GM19452 (cell line): ENCODE results near the gene AP4B1.
"Not testable (repeated sequence)": the region's sequence is repeated elsewhere in the genome, so short reads cannot be mapped to it uniquely, and the experiment has no call there.

Experiments used
- ATAC-seq: cut with Tn5 transposase; IDR thresholded peaks from one replicate; pipeline ENCODE4 v1.9.1; 2021; ENCODE audit not compliant: unreplicated experiment

The AP4B1 gene

GRCh38 chr1:113858982-113859381 lies 45.6 kb downstream of the AP4B1 start:
- ATAC-seq = no peak

- no peak for ATAC-seq
Measured at GRCh38 chr1:113858418-113858817, 46.2 kb downstream of the AP4B1 start.

DNA sequence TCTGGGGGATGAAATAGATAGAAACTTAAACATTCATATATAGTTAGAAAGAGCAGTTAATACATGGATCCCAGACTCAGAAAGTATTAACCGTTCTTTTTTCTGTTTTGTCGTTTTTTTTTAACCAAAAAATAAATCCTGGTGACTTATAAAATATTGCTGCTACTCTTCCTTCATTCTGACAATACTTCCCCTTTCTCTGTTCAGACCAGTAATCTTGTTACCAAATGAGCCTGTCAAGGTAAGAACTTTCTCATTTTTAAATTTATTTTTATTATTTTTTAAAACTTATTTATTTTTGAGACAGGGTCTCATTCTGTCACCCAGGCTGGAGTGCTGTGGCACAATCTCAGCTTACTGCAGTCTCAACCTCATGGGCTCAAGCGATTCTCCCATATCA lies 46.8 kb downstream of the AP4B1 start:
- ATAC-seq = no peak

DNA sequence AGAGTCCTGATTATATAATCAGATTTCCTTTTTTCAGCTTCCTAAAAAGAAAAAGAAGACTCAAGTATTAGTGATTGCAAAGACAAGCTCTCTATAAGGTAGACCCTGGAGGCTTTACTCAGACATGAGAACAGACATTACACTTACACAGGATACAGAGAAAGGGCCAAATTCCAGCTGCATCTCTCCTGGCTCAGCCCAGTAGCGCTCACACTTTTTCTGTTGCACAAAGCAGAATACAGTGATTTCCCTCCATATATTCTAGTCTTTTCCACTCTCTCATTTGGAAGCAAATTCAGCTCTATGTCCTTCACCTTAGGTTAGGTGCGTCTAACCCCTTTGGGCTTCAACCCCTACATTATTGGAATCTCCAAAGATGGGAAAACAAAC lies 48.2 kb downstream of the AP4B1 start:
- no peak for ATAC-seq

DNA sequence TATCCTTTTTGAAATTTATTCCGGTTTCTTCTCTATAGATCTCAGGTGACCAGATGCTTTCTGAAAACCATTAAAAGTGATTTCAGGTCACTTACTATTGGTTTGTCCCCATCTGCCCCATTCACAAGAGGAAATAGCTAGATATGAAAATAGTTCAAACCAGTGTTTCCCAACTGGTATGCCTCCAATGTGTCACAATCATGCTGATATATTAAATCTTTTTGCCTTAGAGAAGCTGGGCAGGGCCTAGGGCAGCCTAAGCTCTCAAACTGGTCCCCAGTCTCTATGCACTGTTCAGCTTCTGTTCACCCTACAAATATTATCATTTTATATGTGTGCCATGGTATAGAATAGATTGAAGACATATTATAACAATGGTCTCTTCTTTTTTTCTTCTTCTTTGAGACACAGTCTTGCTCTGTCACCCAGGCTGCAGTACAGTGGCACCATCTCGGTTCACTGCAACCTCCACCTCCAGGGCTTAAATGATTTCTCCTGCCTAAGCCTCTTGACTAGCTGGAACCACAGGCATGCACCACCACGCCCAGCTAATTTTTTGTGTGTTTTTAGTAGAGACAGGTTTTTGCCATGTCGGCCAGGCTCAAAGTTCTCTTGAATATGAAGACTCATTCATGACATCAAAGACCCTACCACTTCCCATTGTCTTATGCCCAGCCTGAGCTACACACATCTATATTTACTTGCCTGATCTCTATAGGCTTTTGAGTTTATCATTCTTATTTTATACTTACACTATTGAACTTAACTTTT lies 48.8 kb downstream of the AP4B1 start:
- no peak for ATAC-seq

GRCh38 chr1:113854234-113854633 lies 50.4 kb downstream of the AP4B1 start:
- ATAC-seq = no peak

- ATAC-seq = not testable (repeated sequence)
Measured at GRCh38 chr1:113852694-113853093, 51.9 kb downstream of the AP4B1 start.

- ATAC-seq = no peak
Measured at GRCh38 chr1:113850127-113850796, 54.3 kb downstream of the AP4B1 start.

DNA sequence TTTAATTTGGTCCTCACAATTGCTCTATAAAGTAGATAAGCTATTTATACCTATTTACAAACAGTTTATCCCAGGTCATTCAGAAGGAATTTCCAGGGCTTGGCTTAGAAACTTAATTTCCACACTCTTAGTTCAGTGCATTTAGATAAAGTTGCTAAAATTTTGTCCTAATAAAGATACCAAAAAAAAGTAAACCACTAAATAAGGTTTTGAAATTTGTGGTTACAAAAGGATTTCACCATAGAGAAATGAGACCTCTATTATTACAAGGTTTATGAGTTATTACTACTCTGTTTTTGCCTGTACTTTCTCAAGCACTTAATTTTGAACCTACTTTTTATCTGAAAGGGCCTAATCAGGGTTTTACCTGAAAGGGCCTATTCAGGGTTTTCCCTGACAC lies 55.5 kb downstream of the AP4B1 start:
- ATAC-seq = no peak

DNA sequence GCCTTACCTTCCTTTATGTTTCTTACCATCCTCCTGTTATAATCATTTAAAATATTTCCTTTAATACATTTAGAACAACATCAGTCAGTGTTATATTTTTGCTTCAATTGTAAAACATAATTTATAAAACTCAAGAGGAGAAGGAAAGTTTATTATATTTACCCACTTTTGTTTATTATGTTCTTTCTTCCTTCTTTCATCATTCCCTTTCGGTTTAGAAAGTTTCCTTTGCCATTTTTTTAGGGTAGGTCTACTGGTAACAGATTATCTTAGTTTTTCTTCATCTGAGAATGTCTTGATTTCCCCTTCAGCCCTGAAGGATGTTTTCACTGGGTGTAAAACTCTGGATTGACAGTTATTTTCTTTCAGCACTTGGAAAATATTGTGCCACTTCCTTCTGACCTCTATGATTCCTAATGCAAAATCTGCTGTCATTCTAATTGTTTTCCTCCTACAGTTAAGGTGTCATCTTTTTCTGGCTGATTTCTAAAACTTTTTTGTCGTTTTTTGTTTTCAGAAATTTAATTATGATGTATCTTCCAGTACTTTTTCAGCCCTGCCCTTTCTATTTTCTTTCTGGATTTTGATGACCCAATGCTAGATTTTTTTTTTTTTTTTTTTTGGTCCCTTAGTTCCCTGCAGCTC lies 58.1 kb downstream of the AP4B1 start:
- no peak for ATAC-seq
